GM18526 (cell line): ENCODE measurements around the gene DIAPH1.

Experiments used
- POLR2A ChIP-seq: IDR thresholded peaks from 3 replicates; pipeline ENCODE4 v1.6.1; 2011; ENCODE audit not compliant: insufficient read length; ENCODE audit errors: extremely low read depth

DIAPH1 gene

DNA sequence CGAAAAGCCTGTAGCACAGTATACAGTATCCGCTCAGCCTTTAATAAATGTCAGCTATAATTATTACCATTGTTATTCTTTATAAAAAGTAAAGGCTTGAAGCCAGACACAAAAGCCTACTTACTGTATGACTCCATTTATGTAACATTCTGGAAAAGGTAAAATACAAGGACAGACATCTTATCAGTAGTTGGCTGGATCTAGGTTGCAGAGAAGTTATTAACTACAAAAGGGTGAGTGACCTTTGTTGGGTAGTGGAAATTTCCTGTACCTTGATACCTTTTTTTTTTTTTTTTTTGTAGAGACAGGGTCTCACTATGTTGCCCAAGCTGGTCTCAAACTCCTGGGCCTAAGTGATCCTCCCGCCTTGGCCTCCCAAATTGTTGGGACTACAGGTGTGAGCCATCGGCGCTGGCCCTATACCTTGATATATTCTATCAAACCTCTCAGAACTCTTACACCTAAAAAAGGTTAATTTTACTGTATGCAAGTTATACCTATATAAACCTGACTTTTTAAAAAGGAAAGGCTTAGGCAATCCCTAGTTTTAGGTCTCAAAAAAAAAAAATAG, 11.9 kb upstream of the DIAPH1 start:
- no peak for TF ChIP-seq POLR2A

DNA sequence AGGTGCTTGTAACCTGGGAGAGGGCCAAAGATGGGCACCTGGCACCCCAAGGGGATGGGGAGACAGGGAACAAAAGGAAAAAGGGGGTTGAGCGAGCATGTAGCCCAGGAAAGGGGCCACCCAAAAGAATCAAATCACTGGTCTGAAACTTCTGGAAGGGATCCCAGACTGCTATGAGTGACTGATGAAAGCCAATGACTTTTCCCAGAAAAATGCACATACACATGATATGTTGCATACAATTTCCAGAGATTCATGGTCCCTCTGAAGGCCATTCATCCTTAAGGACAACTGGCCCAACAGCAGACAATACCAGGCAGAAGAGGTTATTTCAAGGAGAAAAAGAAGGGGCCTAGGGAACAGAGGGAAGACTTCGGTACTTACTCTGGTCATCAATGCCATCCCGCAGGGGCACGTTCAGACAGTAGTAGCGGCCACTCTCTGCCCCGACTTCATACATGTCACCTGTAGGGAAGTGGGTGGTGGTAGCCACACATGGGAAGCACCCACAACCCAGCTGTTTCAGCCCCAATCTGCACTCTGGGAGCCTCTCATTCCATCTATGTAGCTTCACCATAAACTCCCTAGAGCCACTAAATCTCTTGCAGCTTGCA, 9.5 kb upstream of the DIAPH1 start:
- no peak for TF ChIP-seq POLR2A

DNA sequence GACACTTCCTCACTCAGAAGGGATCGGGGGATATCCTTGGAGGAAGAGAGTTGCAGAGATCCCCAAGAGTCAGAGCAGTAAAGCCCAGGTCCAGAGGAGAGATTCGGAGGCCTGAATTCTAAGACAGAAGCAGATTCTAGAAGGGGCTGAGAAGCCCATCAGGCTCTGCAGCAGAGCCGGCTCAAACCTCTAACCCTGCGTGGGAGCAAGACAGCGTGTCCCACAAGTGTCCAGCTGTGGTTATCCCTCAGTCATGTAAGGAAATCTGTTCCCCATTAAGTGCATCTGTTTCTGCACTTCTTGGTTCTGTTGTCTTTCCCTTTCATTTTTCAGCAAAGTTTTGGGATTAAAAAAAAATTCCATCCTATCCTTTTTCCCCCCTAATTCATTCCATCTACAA, 4.8 kb upstream of the DIAPH1 start:
- no peak for TF ChIP-seq POLR2A

DNA sequence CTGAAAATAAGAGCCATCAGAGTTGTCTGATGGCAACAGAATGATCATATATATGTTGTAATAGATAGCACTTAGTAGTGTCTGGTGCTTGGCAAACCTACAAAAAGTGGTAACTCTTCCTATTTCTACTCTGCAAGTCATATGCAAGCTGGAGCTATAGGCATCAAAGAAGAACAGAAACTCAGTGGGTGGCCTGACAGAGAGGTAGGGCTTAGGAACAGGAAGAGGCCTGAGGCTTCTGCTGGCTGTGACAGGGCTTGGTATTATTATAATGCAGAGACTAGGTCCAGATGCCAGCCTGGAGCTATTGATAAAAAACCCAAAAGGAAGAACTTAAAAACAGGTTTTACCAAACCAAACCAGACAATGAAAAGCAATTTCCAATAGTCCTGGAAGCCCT, 4.4 kb upstream of the DIAPH1 start:
- no peak for TF ChIP-seq POLR2A

DNA sequence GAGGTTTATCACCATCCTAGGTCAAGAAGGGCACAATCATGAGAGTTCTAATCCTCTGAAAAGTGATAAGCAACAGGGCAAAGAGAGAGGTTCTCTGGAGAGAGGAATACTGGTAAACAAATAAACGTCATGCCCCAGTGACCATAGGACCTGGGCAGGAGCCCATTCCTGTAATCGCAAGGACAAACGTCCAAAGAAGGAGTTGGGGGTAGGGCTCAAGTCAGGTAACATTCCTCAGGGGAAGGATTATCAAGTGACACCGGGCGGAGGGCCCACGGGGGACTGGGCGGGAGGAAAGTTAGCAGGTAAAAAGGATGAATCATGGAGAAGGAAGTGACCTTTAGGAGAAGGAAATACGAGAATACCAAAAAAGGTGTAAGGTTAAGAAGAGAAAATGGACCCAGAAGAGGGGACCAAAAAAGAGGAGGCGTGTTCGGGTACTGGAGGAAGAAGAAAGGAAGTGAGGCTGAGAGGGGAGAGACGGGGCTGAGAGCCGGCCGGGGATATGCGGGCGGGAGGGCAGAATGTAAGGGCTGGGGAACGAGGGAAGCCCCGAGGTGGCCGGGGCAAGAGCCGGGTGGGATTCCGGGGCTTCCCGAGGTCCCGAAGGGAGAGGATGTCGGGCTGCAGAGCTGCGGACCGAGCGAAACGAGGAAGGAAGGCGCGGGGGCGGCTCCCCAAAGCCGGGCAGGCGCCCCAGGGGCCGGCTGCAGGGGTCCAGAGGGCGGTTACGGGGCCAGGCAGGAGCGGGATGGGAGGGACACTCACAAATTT, 583 bp downstream of the DIAPH1 start:
- no peak for TF ChIP-seq POLR2A

DNA sequence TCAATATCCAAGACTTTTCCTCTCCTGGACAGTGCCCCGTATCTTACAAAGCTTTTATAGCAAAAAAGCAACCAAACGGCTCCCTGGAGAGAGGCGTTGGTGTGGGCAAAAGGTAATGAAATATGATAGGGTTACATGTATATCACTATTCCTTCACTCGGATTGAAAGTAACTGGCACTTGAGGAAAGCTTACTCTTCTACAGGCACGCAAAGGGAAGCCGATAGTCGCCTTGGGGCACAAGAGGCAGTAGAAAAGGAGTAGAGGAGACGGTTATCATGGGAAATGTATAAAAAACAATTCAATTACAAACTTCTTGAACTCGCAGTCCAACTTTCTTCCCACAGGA, 1.1 kb downstream of the DIAPH1 start:
- TF ChIP-seq POLR2A: no peak

DNA sequence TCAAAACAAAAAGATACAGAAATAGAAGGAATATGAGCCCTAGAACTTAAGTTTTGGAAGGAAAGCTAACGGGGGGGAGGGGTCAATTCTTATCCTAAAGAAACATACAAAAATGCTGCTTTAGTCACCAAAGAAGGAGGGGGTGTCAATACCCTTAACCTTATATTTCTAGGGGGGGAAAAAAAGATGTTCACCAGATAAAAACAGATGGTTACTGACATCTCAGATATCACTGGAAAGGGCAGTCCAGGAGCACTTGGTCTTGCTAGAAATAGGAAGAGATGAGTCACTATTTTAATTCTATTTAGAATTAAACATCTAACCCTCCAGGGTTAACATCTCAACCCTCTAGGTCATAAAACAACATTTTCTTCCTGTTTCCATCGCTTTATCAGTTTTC, 1.7 kb downstream of the DIAPH1 start:
- TF ChIP-seq POLR2A: no peak

DNA sequence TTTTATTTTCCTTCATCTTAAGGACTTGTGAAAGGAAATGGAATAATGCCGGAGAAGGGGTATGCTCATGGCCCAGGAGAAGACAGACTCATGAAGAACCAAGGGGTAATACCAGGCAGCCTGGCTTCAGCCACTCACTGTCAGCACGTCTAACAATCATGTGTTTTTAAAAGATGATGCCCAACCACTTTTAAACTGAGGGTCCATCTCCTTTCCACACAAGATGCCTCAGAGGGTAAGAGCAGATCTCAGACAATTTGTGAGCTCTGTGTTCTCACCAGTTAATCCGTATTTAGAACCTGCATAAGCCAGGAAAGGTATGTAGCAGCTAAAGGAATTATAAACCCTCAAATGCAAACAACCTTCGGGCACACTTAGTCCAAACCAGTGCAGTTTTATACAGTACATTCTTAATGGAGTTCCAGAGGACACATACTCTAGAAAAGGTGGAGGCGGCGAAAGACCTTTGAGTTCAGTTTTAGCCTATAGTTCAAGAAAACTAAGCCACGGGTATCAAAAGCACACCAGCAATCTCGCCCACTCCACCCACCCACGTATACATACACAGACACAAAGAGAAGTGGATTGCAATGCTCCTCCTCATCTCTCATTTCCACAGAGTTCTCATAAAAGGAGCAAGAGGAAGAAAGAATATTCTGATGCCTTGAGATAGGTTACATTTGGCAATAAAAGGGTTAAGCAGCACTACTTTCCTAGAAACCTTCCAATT, 2.6 kb downstream of the DIAPH1 start:
- no peak for TF ChIP-seq POLR2A

DNA sequence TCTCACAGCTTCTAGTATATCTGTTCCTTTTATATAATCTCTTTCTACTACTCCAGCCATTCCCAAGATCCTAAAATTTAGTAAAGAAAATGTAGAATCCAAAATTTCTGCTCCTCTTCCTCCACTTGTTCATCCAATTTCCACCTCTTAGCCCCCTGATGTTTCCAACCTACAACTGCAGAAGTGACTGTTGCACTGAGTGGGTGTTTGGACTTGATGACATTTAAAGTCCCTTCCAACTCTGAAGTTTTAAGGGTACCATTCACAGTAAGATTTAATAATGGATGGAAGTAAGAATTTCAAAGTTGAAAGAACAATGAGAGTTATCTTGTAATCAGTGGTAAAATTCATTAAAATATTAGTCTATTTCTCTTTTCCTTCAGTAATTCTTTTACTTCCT, 5.5 kb downstream of the DIAPH1 start:
- TF ChIP-seq POLR2A: no peak

DNA sequence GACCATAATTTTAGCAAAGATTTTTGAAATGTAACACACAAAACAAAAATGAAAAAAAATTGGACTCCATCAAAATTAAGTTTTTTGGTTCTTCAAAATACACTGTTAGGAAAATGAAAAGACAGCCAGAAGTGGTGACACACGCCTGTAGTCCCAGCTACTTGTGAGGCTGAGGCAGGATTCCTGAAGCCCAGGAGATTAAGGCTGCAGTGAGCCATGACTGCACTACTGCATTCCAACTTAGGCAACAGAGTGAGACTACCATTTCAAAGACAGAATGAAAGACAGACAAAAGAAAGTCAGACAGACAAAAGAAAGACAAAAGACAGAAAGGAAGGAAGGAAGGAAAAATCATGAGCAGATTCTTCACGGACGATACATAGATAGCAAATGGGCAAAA, 7.5 kb downstream of the DIAPH1 start:
- no peak for TF ChIP-seq POLR2A

DNA sequence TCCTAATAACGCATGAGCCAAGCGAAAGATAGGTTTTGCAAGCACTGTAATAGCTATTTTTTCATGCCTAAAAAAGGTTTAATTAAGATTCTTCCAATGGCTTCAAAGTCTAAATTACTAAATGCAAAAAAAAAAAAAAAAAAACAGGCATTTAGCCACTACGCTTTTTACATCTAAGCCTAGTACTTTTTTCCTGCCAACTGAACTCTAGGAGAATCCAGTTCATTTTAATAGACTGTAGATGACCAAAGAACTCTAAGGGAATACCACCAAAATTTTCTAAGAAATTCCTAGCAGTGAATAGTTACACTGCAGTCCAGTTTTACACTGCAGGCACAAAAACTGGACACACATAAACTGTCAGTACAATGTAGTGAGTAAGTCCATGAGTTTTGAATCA, 9.8 kb downstream of the DIAPH1 start:
- TF ChIP-seq POLR2A: no peak

DNA sequence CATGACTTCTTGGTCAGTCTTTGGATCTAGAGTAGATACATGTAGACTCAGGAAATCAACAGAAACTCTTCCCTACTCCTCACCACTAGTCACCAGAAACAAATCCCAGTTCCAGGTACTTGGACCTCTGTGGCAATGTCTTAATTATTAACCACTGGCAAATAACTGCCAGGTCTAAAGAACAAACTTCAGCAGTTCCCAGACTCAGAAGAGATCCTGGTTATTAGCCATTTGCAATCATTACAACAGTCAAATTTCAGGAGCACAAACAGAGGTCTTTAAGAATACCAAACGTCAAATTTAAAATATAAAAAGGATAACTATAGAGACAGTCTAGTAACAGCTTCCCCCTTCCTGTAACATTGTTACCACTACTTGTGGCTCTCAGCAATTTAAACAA, 10.2 kb downstream of the DIAPH1 start:
- no peak for TF ChIP-seq POLR2A

DNA sequence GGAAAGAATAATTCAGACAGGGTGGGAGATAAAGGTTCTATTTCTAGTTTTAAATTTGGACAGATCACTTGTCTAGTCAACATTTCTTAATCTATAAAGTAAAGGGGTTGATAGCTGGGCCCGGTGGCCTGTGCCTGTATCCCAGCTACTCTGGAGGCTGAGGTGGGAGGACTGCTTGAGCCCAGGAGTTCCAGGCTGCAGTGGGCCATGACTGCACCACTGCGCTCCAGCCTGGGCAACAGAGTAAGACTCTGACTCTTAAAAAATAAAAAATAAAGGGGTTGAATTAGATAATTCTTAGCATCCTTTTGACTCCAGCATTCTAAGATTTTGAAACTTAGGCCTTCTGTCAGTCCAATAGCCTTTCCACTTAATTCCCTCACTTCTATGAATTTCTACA, 10.8 kb downstream of the DIAPH1 start:
- TF ChIP-seq POLR2A: no peak

DNA sequence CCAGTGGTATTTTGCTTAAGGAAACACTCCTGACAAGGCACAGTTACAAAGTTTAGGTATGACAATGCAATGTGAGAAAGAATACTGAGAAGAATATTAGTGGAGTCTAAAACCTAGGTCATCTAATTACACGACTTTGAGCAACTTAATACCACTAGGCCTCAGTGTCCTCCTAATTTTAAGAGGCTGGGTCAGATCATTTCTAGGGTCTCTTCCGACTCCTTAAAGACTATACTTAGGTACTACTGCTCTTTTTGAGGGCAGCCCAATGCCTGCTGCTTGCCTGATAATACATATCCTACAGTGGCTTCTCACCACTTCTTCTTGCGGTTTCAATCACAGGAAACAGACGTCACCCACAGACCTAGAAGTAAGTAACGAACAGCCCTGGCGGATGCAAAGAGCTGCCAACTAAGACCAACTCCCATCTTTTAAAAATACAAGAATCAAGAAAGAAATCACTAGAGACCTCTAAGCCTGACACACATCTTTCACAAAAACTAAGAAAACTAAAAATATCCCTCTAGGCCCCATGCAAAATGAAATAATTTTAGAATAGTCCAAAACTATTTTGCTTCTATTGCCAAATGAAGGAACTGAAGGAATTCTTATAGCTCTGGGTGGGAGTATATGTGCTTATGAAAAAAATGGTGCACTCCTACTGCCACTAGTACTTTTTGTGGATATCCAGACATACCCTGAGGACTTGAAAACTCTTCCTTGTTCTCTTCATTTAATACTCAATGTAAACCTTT, 13.1 kb downstream of the DIAPH1 start:
- no peak for TF ChIP-seq POLR2A

DNA sequence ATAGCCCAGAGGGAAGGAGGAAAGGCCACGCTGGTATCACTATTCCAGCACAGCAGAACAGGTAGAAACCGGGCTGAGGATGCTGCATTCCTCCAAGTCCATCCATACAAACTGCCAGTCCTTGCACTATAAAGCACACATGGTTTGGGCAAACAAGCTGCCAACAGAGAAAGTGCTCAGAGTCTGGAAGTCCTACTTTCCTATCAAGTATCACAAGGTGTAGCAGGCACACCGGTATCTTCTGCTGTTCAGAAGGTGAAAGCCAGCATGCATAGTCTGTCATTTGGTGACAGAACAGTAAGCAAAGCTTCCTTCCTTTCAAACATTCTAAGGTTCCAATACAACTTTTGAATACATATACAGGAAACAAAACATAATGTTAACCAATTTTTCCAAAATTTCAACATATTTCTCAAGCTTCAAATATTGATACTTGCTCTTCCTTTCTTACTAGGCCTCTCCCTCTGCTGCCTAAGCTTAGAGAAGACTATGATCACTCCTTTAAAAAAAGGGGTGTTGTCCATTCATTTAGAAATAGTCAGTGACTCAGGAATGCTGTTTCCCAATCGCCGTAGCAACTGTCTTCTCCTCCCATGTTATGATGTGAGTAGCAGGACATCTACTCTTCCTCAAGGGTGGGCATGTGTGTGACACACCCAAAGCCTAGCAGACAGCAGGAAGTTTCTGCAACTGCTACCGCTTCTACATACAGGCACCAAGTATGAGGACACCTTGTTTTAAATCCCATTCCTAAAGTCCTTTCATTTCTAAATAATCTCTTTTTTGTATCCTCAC, 14.7 kb downstream of the DIAPH1 start:
- no peak for TF ChIP-seq POLR2A

DNA sequence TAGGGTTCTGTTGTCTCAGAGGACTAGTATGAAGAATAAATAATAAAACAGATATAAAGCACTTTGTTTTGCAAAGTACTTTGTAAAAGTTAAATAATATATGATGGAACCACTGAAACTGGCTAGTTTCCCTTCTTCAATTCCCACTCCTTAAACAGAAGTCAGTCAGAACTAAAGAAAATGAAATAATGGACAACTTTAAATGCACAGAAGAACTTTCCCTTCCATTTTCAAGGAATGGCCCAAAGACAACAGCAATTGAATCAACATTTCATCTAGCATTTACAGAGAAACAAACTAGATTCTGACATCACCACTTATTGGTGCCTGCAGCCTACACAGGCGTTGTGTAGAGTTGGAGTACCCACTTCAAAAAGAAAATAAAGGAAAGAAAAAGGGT, 16.2 kb downstream of the DIAPH1 start:
- TF ChIP-seq POLR2A: no peak
